ENCODE measurements around the gene PPP1R16B. TPM values are rescaled to one million over a fixed set of nuclear protein-coding genes. Genes with fewer than 3 reads are reported as not detected.
"Not testable (repeated sequence)": the region's sequence is repeated elsewhere in the genome, so short reads cannot be mapped to it uniquely, and the experiment has no call there.

The PPP1R16B gene
- total RNA-seq, 6 experiments from 2014 or later, result 0.62 to 4.0 (median 2.3) TPM

DNA sequence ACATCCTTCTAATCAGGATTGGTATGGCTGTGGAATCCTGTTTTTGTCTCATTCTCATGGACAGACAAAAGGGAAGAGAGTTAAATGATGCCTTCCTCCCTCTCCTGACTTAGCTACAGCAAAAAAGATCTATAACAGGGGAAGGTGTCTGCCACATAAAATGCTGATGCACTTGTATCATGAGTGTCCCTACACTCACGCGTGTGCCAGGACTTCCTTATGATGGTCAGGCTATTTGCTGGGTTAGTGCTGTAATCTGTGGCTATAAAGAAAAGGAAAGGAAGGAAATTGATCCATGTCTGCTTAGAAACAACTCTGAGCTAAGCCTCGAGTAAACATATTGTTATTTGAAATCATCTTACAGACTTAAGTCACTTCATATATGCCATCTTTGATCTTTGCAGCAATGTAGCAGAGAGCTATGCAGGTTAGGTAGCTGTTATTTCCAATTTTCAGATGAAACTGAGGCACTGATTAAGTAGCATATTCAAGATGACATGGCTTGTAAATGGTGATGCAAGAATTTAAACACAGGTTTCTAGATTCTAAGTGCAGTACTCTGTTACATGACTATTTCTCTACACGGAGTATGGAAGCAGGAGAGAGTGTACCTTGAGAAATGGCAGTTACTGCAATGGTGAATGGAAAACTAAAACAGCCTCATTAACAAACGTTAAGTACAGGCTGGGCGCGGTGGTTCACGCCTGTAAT, 148.3 kb downstream of the PPP1R16B start:
- no peaks in the 10 kb centered on the region for H3K9me3 ChIP-seq
- peak overlapping the region in 2 of 3 donors; percentile 57 to 94 for H3K27ac ChIP-seq
- peak in 2 of 4 donors; percentile 13 to 26 for ATAC-seq
- no peaks in the 10 kb centered on the region for H3K36me3 ChIP-seq
- H3K4me3 ChIP-seq, result no peak overlapping the region
- H3K4me1 ChIP-seq, result peaks cover 0 to 11% (median 0%) of the 10 kb centered on the region in 4 donors
- TF ChIP-seq, protein P1, sequence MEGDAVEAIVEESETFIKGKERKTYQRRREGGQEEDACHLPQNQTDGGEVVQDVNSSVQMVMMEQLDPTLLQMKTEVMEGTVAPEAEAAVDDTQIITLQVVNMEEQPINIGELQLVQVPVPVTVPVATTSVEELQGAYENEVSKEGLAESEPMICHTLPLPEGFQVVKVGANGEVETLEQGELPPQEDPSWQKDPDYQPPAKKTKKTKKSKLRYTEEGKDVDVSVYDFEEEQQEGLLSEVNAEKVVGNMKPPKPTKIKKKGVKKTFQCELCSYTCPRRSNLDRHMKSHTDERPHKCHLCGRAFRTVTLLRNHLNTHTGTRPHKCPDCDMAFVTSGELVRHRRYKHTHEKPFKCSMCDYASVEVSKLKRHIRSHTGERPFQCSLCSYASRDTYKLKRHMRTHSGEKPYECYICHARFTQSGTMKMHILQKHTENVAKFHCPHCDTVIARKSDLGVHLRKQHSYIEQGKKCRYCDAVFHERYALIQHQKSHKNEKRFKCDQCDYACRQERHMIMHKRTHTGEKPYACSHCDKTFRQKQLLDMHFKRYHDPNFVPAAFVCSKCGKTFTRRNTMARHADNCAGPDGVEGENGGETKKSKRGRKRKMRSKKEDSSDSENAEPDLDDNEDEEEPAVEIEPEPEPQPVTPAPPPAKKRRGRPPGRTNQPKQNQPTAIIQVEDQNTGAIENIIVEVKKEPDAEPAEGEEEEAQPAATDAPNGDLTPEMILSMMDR (IDR thresholded peaks at IDR 0.05), result no peak
- TF ChIP-seq POLR2A (IDR thresholded peaks at IDR 0.05), result no peak
- H3K27me3 ChIP-seq, result no peaks in the 10 kb centered on the region
- intact Hi-C loops (cut with DNase I), result no loop called here
- 80% methylated on average over 7 of the region's 8 CpGs for whole genome bisulfite sequencing (ENCODE audit: insufficient coverage, low coverage, low lambda C conversion rate, missing lambda C conversion rate)
- DNase-seq, result no peak

DNA sequence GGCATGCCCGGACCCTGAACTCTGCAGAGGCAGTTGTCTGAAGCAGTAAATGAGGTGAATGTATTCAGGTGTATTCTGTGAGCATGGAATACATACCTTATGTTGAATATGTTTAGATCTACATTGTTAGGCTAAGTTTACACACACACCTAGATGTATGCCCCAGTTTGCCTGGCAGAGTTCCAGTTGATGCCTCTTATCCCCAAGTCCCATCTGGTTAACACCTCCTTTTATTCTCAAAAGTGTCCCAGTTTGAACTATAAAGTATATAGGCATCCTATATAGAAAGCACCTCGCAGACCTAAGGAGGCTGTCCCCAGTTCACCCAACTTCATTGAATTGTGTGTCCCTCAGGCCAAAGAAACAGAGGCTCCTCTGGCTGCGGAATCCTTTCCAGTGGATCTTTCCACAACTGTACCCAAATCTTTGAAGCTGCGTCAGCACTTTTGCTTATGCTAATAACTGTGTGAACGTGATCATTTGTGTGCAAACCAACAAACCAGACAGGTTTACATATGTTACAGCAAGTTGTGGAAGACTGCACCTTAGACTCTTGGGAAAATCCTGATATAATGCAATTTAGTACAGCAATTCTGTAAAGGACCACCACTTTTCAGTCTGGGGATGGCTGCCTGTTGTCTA, 151.9 kb downstream of the PPP1R16B start:
- no peaks in the 10 kb centered on the region for H3K36me3 ChIP-seq
- H3K4me3 ChIP-seq, result no peak overlapping the region
- H3K4me1 ChIP-seq, result peaks cover 0 to 11% (median 4%) of the 10 kb centered on the region in 4 donors
- ATAC-seq (no peak), DNase-seq (no peak)
- H3K27me3 ChIP-seq, result no peaks in the 10 kb centered on the region
- H3K9me3 ChIP-seq, result no peaks in the 10 kb centered on the region
- 82% methylated on average over 5 of the region's 5 CpGs for WGBS (ENCODE audit: insufficient coverage, low coverage, low lambda C conversion rate, missing lambda C conversion rate)
- no peak overlapping the region for H3K27ac ChIP-seq
- intact Hi-C loops (cut with DNase I), result no loop called here
- TF ChIP-seq, protein P1 (IDR thresholded peaks at IDR 0.05), result no peak
- TF ChIP-seq POLR2A (IDR thresholded peaks at IDR 0.05), result no peak

DNA sequence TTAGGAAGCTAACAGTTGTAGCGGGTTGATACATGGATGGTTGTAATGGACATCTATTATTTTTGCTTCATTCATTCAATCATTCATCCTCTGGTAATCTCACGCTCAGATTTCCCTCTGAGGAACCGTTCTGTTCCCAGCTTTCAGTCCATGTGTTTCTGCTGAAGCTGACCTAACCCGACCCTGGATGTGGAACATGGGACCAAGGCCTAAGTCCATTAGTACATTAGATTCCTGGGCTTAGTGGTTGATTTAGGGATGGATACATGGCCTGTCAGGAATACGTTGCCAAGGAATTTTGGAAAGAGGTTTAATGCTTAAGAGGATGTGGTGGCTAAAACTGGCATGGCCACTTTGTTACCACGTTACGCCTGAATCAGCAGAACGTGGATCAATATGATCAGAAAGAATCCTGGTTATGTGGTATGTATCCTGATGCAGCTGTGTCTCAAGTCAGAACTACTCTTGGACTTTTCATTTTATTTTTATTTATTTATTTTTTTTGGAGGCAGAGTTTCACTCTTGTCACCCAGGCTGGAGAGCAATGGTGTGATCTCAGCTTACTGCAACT, 152.5 kb downstream of the PPP1R16B start:
- H3K36me3 ChIP-seq, result no peaks in the 10 kb centered on the region
- no peak overlapping the region for H3K27ac ChIP-seq
- 76% methylated on average over 8 of the region's 8 CpGs for WGBS (ENCODE audit: insufficient coverage, low coverage, low lambda C conversion rate, missing lambda C conversion rate)
- no peak for ATAC-seq
- H3K27me3 ChIP-seq, result no peaks in the 10 kb centered on the region
- no peak for TF ChIP-seq POLR2A (IDR thresholded peaks at IDR 0.05)
- TF ChIP-seq, protein P1 (IDR thresholded peaks at IDR 0.05), result no peak
- DNase-seq, result no peak
- intact Hi-C loops (cut with DNase I), result no loop called here
- no peak overlapping the region for H3K4me3 ChIP-seq
- no peaks in the 10 kb centered on the region for H3K9me3 ChIP-seq
- H3K4me1 ChIP-seq, result peaks cover 0 to 15% (median 4%) of the 10 kb centered on the region in 4 donors

DNA sequence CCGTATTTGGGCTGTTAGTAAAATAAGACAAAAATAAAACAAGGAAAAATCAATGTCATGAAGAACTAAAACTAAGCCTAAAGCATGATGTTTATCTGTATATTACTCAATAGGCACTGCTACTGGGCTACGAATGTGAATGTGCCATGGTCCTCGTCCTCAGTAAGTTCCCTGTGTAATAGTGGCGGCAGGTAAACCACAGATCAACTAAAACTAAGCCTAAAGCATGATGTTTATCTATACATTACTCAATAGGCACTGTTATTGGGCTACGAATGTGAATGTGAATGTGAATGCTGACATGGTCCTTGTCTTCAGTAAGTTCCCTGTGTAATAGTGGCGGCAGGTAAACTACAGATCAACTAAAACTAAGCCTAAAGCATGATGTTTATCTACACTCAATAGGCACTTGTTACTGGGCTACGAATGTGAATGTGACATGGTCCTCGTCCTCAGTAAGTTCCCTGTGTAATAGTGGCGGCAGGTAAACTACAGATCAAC, 154.7 kb downstream of the PPP1R16B start:
- ATAC-seq; intact Hi-C loops (cut with DNase I): not testable (repeated sequence)

More for the DNA sequence above, 154.7 kb downstream of the PPP1R16B start:
- not testable (repeated sequence) for H3K27ac ChIP-seq, H3K27me3 ChIP-seq, DNase-seq, H3K36me3 ChIP-seq, H3K4me3 ChIP-seq, H3K9me3 ChIP-seq
- WGBS (ENCODE audit: insufficient coverage, low coverage, low lambda C conversion rate, missing lambda C conversion rate), result 90% methylated on average over 8 of the region's 9 CpGs
- peaks cover 0 to 15% (median 5%) of the 10 kb centered on the region in 4 donors for H3K4me1 ChIP-seq

Data from right lobe of liver (tissue), 6 donors.